ENCODE results near the gene NPC2.

Gene NPC2

DNA sequence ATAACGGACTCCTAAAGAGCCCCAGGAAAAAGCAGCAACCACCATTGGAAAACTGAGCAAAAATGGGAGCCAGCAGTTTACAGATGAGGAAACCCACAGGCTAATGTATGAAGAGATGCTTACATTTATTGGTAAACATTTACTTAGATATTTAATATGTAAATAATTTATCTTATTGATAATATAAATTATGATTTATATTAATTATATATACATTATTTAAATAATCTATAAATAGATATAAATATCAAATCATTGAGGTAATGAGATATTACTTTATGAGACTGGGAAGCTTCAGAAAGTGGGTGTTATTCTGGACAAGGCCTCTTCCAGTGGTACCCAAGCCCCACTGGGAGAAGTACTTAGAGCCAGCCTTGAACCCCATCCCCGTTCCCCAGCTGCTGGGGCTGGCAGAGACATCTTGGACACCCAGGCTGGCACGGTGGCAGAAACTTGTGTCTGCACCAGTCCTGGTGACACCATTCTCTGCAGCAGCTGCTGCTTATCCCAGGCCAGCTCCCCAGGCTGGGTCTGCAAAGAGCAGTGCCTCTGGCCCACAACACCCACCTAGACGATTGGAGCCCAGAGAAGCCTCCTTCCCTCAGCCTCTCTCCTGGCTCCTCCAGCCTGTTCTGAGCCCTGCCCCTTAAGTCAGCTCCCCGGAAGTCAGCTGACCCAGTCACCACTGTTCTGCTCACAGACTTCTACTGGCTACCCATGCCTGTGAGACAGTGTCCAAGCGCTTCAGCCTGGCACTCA is 26.4 kb upstream of the NPC2 start:
- DNase-seq (ENCODE audit: low read depth): no peak

DNA sequence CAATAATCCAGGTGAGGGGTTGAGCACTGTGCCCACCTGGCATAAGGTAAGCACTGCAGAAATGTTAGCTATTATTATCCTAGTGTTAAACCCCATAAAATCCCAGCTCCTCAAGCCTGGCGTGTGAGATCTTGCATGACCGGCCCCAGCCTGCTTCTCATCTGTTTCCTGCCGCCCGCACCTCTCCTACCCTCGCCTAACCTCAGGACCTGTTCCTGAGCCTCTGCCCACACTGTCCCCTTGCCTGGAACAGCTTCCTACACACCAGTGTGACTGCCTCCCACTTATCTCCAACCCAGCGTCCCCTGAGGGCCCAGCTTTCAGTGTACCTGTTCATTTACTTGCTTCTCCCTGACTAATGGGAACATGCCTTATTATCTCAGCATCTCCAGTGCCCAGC is 25.1 kb upstream of the NPC2 start:
- DNase-seq (ENCODE audit: low read depth): no peak

DNA sequence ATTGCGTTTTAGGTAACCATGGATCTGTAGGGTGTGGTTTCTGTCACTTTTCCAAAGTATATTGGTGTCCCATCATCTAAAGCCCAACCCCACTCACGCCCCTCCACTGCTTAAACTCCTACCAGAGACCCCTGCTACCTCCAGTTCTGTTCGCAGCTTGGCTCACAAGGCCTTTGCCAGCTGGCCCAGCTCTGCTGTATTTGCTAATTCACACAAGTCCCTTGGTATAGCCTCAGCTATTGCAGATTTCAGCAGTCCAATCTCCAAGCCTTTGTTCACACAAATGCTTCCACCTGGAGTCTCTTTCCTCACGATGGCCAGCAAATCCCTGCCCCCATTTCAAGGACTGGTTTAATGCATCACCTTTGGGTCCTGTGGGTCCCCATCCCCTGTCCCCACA is 24.6 kb upstream of the NPC2 start:
- no peak for DNase-seq (ENCODE audit: low read depth)

DNA sequence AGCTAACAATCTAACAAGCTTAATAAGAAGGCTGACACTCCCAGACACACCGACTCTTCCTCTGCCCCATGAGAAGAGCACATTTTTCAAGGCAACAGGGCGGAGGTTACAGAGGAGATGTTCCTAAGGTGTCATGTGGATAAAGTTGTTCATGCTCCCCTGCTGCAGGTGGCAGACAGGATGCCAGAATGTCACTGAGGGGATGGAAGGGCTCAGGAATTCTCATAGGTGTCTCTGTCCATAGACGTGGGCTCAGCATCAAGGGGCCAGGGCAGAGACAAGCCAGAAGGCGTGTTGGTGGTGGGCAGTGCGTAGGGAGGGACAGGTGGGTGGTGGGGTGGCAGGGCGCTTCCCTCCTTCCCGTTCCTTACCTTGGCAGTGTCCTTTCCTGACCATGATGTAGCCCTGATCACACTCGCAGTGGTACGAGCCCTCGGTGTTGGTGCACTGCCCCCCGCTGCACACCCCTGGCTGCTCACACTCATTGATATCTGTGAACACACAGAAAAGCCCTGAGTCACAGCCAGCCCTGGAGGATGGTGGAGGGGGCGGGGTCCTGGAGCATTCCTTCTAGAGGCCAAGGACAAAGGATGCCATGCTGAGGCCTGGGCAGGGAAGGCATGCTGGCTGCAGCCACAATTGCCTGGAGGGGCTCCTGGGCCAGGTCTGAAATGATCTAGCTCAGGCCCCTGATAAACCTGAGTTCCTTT is 23.5 kb upstream of the NPC2 start:
- no peak for DNase-seq (ENCODE audit: low read depth)

DNA sequence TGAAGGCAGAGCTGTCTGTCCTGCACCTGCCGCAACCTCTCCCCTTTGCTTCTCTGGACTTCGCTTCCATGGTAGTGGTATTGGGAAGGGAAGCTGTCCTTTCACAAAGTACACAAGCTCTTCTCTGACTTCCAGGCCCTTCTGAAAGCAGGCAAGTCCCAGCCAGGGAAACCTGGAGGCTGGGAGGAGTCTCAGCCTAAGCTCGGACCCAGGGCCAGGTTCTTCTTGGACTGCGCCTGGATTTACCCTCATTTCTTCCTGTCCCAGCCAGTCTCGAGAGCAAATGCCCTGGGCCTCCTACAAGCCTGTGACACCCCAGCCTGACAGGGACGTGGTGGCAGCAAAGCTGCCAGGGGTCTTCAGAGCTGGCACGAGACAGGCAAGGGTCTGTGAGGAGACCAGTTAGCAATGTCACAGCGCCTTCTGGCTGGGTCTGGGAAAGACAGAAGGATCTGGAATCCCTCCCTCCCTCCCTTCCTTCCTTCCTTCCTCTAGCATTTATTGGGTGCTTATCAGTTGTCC is 22.8 kb upstream of the NPC2 start:
- no peak for DNase-seq (ENCODE audit: low read depth)

DNA sequence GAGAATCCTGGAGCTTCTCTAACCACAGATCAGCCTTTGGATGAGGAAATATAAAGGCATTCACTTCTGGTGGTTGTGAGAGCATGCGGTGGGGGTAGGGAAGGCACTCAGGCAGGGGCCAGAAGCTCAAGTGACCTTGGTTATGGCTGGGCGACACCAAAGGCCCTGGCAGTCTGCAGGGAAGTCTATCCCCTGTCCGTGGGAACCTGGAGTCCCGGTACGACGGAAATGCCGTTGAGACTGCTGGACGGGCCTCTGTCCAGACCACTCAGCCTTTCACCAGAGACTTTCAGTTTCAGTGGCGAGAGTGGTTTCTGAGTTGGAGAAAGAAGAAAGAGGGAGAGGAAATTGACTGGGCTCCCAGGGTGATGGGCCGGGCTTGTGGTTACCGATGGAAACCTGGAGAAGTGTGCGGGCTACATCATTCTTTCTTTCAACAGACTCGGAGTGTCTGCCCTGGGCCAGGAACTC is 21.4 kb upstream of the NPC2 start:
- no peak for DNase-seq (ENCODE audit: low read depth)

DNA sequence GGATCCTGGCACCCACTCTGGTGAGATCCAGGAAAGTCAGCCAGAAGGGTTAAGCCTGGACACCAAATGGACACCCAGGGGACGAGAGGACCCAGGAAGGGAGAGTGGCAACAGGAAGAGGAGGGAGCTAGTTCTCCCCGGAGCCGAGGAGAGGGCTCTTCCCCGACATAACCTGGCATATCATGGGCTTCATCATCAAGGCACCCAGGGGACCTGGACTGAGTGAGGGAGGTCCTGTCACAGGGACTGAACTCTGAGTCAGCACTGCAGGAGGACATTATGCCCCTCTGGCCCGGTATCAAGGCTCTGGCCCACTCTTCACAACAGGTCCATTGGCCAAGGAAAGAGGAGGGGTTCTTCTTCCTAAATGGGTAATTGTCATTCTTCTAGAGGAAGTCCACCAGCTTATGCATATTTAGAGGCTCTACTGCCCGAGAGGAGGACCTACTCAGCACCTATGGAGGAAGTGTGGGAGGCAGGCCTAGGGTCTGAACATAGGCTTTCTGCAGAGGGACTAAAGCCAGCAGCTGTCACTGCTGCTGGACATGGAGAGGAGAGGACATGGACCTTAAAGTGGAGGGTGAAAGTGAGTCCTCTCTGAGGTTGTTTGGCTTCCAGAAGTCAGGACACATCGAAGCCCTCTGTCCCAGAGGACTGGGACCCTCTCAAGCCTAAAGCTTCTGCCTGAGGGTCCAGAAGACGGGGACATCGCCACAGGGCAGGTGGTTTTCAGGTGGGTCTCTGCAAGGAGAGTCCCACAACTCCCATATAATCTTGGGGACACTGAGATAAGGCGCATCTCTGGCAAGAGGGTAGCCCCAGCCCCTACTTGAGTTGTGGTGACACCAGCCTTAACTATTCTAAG is 19.1 kb upstream of the NPC2 start:
- DNase-seq (ENCODE audit: low read depth): no peak

DNA sequence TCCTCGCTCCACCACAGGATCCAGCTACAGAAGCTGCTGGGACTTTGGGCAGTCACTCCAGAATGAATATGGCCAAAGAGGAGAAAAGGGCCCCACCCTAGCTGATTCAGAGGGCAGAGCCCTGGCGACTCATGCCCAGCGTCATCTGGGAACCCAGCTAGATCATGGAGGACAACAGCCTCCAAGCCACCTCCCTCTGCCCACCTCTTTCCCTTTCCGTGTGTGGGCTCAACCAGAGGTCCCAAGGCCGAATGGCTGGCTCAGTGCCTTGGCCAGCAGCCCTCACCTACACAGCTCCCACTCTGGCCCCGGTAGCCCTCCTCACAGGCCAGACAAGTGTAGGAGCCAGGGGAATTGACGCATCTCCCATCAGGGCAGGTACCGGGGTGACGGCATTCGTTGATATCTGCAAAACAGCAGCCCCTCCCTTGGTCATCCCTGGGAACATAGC is 17.9 kb upstream of the NPC2 start:
- DNase-seq (ENCODE audit: low read depth): no peak

DNA sequence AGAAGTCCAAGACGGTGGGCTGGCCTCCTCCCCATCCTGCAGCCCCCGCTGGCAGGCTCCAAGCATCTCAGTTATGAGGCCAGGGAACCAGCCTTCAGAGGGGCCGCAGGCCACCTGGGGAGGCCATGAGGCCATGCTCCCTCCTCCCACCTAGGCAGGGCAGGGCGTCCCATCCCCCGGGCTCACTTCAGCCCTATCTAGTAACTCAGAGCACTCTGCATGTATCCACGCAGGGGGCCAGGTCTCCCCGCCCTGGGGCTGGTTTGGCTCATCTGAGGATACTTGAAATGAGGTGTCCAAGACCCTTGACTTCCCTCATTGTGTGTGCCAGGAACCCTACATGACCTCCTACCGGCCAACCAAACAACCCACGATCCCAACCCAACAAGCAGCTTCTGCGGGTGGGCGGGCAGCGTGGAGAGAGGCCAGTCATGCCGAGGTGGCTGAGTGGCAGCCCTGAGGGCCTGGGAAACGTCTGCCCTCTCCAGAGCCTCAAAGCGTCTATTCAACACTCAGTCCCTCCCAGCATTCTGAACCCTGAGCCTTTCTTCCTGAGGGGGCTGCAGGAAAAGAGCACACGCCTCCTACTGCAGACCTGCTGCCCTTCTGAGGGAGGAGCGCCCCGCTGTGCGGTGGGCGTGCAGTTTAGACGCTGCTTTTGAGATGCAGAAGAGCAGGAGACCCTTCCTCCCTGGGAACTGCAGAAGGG is 17.3 kb upstream of the NPC2 start:
- DNase-seq (ENCODE audit: low read depth): no peak

DNA sequence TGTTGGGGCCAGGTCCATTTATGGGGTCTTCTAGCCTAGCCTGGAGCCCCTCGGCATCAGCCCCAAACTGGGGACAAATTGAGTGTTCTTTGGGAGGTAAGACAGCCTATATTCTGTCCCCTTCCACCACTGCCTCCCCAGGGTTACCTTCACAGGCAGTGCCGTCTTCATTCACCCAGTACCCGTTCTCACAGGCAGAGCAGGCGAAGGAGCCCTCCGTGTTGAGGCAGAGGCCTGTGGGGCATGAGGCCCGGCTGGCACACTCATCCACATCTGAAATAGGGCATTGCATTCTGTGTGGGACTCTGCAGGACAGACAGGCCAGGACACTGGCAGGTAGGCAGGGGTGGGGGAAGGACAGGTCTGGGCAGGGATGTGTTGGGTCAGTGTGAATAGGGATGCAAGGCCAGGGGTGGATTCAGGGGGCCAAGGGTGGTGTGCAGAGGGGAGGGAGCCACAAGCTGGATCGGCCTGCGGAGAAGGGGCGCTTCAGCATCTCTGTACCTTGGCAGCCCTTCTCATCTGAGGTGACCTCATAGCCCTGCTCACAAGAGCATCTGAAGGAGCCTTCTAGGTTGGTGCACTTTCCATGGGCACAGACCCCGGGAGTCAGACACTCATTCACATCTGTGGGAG is 16.6 kb upstream of the NPC2 start:
- no peak for DNase-seq (ENCODE audit: low read depth)

DNA sequence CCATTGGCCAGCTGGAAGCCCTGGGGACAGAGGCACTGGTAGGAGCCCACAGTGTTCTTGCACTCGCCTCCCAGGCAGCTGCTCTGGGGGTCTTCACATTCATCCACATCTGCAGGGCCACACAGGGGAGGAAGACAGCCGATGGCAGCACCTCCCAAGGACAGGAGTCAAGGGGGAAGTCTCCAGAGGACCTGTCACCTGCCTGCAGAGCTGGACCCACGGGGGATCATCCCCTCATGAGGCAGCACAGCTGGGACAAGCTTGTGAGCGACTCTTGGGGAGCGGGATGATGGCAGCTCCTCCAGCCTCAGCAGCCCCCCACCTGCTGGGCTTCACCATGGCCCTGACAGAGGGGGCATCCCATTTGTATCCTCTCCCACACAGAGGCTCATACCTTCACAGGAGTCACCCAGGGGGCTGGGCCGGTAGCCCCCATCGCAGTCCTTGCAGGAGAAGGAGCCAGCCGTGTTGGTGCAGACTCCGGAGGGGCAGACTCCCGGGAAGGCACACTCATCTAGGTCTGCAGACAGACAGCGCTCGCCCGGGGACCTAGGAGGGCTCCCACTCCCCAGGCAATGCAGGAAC is 15.8 kb upstream of the NPC2 start:
- no peak for DNase-seq (ENCODE audit: low read depth)

DNA sequence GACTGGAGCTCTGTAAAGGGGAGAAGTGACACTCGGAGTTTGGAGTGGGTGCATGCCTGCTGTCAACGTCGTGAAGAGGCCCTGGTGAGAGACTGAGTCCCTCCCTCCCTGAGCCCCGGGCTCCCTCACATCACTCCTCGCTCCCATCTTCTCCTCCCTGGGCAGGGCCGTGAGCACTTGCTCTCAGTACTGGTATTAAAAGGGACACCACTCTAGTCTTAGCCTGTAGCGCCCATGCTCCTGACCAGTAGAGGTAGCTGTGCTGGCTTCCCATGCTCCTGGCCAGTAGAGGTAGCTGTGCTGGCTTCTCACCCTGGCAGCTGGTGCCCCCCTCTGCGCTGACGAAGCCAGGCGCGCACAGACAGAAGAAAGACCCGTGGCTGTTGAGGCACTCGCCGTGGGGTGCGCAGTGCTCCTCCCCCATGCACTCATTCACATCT is 15.2 kb upstream of the NPC2 start:
- no peak for DNase-seq (ENCODE audit: low read depth)

DNA sequence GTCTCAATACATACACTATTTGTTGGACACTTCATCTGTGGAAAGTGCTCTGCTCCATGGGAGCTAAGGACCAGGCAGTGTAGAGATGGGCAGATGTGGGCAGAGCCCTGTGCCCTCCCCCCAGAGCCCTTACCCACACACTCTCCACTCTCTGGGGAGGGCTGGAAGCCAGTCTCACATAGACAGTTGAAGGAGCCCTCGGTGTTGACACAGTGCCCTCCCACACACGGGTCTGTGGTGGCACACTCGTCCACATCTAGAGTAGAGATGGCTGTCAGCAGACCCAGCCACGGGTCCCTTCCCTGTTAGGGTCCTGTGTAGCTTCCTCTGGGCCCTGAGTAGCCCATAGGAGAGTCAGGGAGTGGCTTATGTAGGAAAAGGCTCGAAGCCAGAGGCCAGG is 14.7 kb upstream of the NPC2 start:
- DNase-seq (ENCODE audit: low read depth): no peak

DNA sequence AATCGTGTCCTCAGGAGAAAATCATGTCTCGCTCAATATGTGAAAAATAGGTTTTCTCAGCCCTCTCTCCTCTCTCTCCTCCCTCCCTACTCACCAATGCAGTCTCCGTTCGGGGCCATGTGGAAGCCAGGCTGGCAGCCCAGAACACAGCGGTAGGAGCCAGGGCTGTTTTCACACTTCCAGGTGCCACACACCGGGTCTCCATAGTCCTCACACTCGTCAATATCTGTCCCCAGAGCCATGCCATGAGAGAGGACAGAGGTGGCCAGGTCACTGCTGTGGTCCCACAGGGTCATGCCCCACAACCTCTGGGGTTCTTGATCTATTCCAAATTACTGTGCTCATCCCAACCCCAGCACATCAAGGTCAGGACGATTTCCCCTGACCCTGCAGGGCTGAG is 14.0 kb upstream of the NPC2 start:
- no peak for DNase-seq (ENCODE audit: low read depth)

DNA sequence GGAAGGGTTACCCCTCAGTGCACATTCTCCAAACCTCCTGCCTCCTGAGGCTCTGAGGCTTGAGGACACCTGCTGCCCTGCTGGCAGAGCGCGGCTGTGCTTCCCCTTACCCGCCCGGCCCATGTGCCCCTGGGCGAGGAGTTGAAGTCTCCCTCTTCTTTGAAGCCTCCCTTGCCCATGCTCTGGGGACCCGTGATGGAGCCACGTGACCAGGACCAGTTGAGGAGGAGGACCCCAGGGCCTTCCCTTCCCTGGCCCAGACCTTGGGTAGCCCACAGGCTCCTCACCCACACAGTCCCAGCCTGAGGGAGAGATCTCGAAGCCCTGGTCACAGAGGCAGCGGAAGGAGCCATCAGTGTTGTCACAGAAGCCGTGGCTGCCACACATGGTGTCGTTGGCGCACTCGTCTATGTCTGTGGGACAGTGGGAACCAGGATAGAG is 13.3 kb upstream of the NPC2 start:
- no peak for DNase-seq (ENCODE audit: low read depth)

DNA sequence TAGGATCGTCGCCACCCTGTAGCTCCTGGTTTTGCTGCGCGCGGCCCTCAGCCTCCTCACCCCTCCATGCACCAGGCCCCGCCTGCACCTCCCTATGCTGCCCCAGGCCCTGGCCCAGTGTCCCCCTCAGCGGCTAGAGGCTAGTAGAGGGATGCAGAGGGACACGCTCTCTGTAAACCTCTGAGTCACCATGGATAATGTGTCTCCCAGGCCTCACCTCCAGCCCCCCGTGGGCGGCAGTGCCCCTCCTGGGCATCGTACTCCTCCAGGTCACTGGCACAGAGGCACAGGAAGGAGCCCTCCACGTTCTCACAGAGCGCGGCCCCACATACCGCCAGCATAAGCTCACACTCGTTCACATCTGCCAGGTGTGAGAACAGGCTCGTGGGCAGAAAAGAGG is 12.7 kb upstream of the NPC2 start:
- DNase-seq (ENCODE audit: low read depth): no peak

DNA sequence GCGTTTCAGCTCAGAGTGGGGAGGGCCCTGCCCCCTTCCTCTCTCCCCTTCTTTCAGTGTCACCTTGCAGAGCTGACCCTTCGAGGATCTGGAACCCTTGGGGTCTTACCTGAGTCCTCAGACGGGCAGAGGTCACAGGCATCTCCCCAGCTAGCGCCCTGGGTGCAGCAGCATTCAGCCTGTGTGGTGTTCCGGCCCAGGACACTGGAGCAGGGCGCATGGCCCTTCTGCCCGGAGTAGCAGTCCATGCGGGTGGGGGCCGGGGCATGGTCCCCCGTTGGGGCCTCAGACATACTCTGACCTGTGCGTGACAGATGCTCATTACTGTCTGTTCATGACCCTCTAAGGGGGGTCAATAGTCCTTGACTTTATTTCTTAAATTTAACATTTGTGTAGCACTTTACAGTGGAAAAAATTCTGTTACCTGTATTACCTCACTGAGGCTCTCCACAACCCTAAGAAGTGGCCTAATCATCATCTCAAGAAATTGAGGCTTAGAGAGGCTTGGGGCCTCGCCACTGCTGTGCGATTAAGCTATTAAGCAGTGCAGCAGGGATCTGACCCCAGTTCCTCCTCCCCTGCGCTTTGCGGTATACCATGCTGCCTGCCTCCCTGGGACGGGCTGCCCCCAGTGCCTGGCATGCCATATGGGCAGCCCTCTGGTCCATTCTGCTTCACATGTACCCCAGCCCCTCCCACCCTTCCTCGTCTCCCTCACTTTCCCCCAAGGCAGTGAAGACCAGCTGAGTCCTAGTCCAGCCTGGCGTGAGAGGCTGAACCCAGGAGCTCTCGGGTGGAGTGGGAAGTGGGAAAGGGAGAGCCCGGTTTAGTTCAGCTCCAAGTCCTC is 12.0 kb upstream of the NPC2 start:
- no peak for DNase-seq (ENCODE audit: low read depth)

DNA sequence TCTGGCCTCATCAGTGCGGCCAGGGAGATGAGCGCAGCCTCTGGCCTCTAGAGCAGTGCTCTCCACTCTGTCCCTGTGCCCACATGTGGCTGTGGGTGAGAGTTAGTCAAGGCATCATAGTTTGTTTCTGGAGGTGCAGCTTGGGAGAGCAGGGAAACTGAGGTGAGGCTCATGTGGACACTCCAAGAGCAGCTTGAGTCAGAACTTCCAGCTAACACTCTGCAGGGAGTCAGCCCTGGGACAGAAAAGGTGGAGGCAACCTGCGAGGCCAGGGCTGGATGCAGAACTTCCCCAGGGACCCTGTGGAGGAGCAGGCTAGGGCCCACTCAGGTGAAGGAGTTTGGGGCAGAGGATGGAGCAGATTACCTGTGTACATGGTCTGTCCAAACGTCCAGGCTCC is 11.3 kb upstream of the NPC2 start:
- no peak for DNase-seq (ENCODE audit: low read depth)

DNA sequence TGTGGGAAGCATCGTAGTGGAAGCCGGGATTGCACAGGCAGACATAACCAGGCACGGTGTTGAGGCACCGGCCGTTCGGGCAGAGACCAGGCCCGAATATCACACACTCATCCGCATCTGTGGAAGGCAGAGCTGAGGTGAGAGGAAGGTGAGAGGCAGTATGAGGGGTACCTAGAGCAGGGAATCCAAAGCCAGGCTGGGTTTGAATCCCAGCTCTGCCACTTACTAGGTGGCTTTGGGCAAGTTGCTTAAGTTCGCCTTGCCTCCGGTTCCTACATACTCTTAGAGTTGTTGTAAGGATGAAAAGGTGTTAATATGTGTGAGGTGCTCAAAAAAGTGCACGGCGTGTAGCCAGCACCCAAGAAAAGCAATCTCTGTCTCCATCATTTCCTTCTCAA is 10.8 kb upstream of the NPC2 start:
- no peak for DNase-seq (ENCODE audit: low read depth)

All from stimulated activated CD8-positive, alpha-beta memory T cell treated with anti-CD3 and anti-CD28 coated beads, Interleukin-15, amount 100 ng/mL, for 24 hours (primary cell).